Testis (tissue), 2 donors: ENCODE data around the gene RHBG.

Experiments used
- CTCF ChIP-seq, 3 experiments: fragments of 450-650 bp in 2 of 3; fragments of 200-600 bp in 1 of 3; sonication (generic) in 1 of 3; IDR thresholded peaks; one replicate each; pipeline ENCODE4 v1.5.1; 2016 to 2019; ENCODE audit warnings: antibody characterized with exemption in 3 of 3, mild to moderate bottlenecking in 2 of 3, moderate library complexity in 1 of 3
- POLR2A ChIP-seq: fragments of 450-650 bp; IDR thresholded peaks from one replicate; pipeline ENCODE4 v1.6.1; 2017; ENCODE audit warnings: antibody characterized with exemption, mild to moderate bottlenecking, moderate library complexity

- no peak for TF ChIP-seq POLR2A
- TF ChIP-seq CTCF (IDR thresholded peaks at IDR 0.05) = no peak
Measured at GRCh38 chr1:156359249-156359648, 9.8 kb upstream of the RHBG start.
